CD14-positive monocyte (primary cell): ENCODE results near the gene BLOC1S4. TPM values are rescaled to one million over a fixed set of nuclear protein-coding genes. Genes with fewer than 3 reads are reported as not detected.
"Not testable (repeated sequence)": the region's sequence is repeated elsewhere in the genome, so short reads cannot be mapped to it uniquely, and the experiment has no call there.

Experiments used
- DNase-seq, 3 donors: peaks; one replicate each; pipeline ENCODE4 v3.0.0-alpha.2; 2011 to 2022
- H2AFZ ChIP-seq: 2 replicates; pipeline ENCODE4 v1.6.0; 2012; ENCODE audit warnings: mild to moderate bottlenecking, low read depth, low read length, inconsistent platforms; ENCODE audit not compliant: insufficient read depth, poor library complexity, severe bottlenecking
- H3K27ac ChIP-seq, 2 donors: 1 replicate in 1 of 2; 2 replicates in 1 of 2; pipeline ENCODE4 v1.5.1; 2012 to 2013; ENCODE audit warnings: low read length in 2 of 2, control low read depth in 1 of 2, inconsistent platforms in 1 of 2, low read depth in 1 of 2, mild to moderate bottlenecking in 1 of 2
- H3K27me3 ChIP-seq, 2 donors: one replicate each; pipeline versions ENCODE4 v1.6.0 to v1.6.1; 2011 to 2013; ENCODE audit warnings: low read length in 2 of 2; ENCODE audit not compliant: control insufficient read depth in 2 of 2, insufficient read depth in 2 of 2
- H3K36me3 ChIP-seq, 2 donors: replicated peaks in 1 of 2; 1 replicate in 1 of 2; 2 replicates in 1 of 2; pipeline versions ENCODE4 v1.5.1 to v1.6.1; 2012 to 2013; ENCODE audit warnings: low read length in 2 of 2, control low read depth in 1 of 2, inconsistent platforms in 1 of 2, mild to moderate bottlenecking in 1 of 2; ENCODE audit not compliant: insufficient read depth in 2 of 2, control insufficient read depth in 1 of 2
- H3K4me1 ChIP-seq, 2 donors: 1 replicate in 1 of 2; 2 replicates in 1 of 2; pipeline versions ENCODE4 v1.5.1 to v1.6.1; 2012 to 2013; ENCODE audit warnings: low read length in 2 of 2, control low read depth in 1 of 2, inconsistent platforms in 1 of 2, mild to moderate bottlenecking in 1 of 2, moderate library complexity in 1 of 2; ENCODE audit not compliant: insufficient read depth in 2 of 2, control insufficient read depth in 1 of 2
- H3K4me2 ChIP-seq: replicated peaks from 2 replicates; pipeline ENCODE3; 2012; ENCODE audit warnings: low read length, moderate library complexity, mild to moderate bottlenecking; ENCODE audit not compliant: poor library complexity, severe bottlenecking; ENCODE audit errors: extremely low read depth
- H3K4me3 ChIP-seq, 3 experiments: fragments of 200-600 bp in 1 of 3; sonication (generic) in 1 of 3; replicated peaks in 1 of 3; 1 replicate in 2 of 3; 2 replicates in 1 of 3; pipeline ENCODE4 v1.5.1; 2011 to 2013; ENCODE audit warnings: low read length in 3 of 3, mild to moderate bottlenecking in 3 of 3, control low read depth in 2 of 3, low read depth in 2 of 3, inconsistent platforms in 1 of 3, moderate library complexity in 1 of 3
- H3K79me2 ChIP-seq: 2 replicates; pipeline ENCODE4 v1.6.0; 2012; ENCODE audit warnings: mild to moderate bottlenecking, control low read depth, inconsistent platforms, low read length, moderate library complexity; ENCODE audit not compliant: insufficient read depth
- H3K9ac ChIP-seq: 2 replicates; pipeline ENCODE4 v1.6.0; 2017; ENCODE audit warnings: low read length, mild to moderate bottlenecking; ENCODE audit not compliant: insufficient read depth, poor library complexity, severe bottlenecking
- H3K9me3 ChIP-seq, 2 donors: replicated peaks in 1 of 2; 1 replicate in 1 of 2; 2 replicates in 1 of 2; pipeline versions ENCODE4 v1.5.1 to v1.6.1; 2012 to 2013; ENCODE audit warnings: low read length in 2 of 2, control low read depth in 1 of 2; ENCODE audit not compliant: control insufficient read depth in 1 of 2, insufficient read depth in 1 of 2
- H4K20me1 ChIP-seq: 2 replicates; pipeline ENCODE4 v1.6.0; 2012; ENCODE audit warnings: mild to moderate bottlenecking, low read length, control low read depth, moderate library complexity; ENCODE audit not compliant: insufficient read depth
- H3K27ac Mint-ChIP-seq, 7 donors: one replicate each; pipeline ENCODE4 v1.8.0; 2020; ENCODE audit warnings: mild to moderate bottlenecking in 7 of 7, mixed read lengths in 7 of 7, moderate library complexity in 6 of 7, inconsistent platforms in 2 of 7
- H3K27me3 Mint-ChIP-seq, 3 donors: one replicate each; pipeline ENCODE4 v1.8.0; 2021 to 2022; ENCODE audit warnings: low read depth in 3 of 3, mild to moderate bottlenecking in 3 of 3, mixed read lengths in 3 of 3, moderate library complexity in 3 of 3, inconsistent platforms in 1 of 3
- H3K36me3 Mint-ChIP-seq, 2 donors: one replicate each; pipeline ENCODE4 v1.8.0; 2020; ENCODE audit warnings: mixed read lengths in 2 of 2, inconsistent platforms in 1 of 2, mild to moderate bottlenecking in 1 of 2
- H3K4me1 Mint-ChIP-seq: one replicate; pipeline ENCODE4 v1.8.0; 2020; ENCODE audit warnings: mild to moderate bottlenecking, mixed read lengths
- H3K4me3 Mint-ChIP-seq, 2 donors: one replicate each; pipeline ENCODE4 v1.8.0; 2020; ENCODE audit warnings: mild to moderate bottlenecking in 2 of 2, mixed read lengths in 2 of 2, moderate library complexity in 1 of 2
- H3K9me3 Mint-ChIP-seq, 7 donors: one replicate each; pipeline ENCODE4 v1.8.0; 2020 to 2022; ENCODE audit warnings: mixed read lengths in 7 of 7, mild to moderate bottlenecking in 6 of 7, moderate library complexity in 6 of 7, inconsistent platforms in 2 of 7
- WGBS: methylation state at CpG from one replicate; pipeline ENCODE4 v1.1.5; 2013; ENCODE audit warnings: missing lambda C conversion rate; ENCODE audit not compliant: insufficient coverage; 5-methylcytosine and 5-hydroxymethylcytosine counted together
- intact Hi-C, 2 donors: fragments of 100-400 bp; cut with micrococcal nuclease; formaldehyde crosslinking; loops; one replicate each; pipeline versions ENCODE4 v1.15.0 to v1.15.1; 2023
- polyA plus RNA-seq, 3 donors: library from polyadenylated mRNA; depleted of rRNA in 1 of 3; unstranded in 2 of 3; stranded (reverse) in 1 of 3; fragments of 300-500 nt in 2 of 3; fragments of >200 nt in 1 of 3; fragmentation: Illumina TruSeq in 2 of 3; gene quantifications; 1 replicate in 2 of 3; 2 replicates in 1 of 3; pipeline ENCODE4 v1.2.3, GENCODE V29; 2012 to 2021
- TF ChIP-seq, protein P1 (sequence below): fragments of 200-600 bp; IDR thresholded peaks from one replicate; pipeline ENCODE4 v1.8.0; 2022; ENCODE audit warnings: antibody characterized with exemption, mild to moderate bottlenecking

Gene BLOC1S4
- polyA plus RNA-seq, 3 donors, result 6.7 to 30.9 (median 20.1) TPM

DNA sequence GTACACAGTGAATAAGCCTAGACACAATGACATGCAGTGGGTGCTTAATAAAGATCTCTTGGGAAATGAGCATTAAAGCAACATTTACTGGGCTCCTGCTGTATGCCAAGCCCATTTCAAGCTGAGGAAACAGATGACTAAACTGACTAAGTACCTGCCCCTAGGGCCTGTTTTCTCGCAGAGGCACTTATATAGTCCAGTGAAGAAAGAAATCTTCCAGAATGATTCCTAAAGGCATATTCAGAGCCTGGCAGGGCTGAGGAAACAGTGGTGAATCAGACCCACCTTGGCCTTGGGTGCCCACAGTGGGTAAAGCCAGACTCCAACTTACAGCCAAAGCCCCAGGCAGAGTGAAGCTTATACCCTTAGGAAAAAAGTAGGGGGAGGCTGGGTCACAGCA, 44.3 kb upstream of the BLOC1S4 start:
- Histone ChIP-seq H2AFZ (no peak overlapping the region), H3K4me1 (peaks cover 24 to 29% of the 10 kb centered on the region in 2 donors), H3K79me2 (peaks cover 22% of the 10 kb centered on the region), H3K27me3 (no peaks in the 10 kb centered on the region), H3K4me3 (no peak overlapping the region), H3K4me2 (no peak overlapping the region), H4K20me1 (peaks cover 2% of the 10 kb centered on the region), H3K9me3 (no peaks in the 10 kb centered on the region), H3K9ac (no peak overlapping the region), H3K27ac (no peak overlapping the region), H3K36me3 (peaks cover 0 to 8% of the 10 kb centered on the region in 2 donors)
- WGBS, result no CpG with 5 or more reads among the region's 1 CpG
- Mint-ChIP-seq H3K36me3 (peaks cover 9 to 15% of the 10 kb centered on the region in 2 donors), H3K27ac (no peak overlapping the region), H3K9me3 (peaks cover 0 to 7% (median 2%) of the 10 kb centered on the region in 7 donors), H3K4me3 (no peak overlapping the region), H3K4me1 (peaks cover 29% of the 10 kb centered on the region), H3K27me3 (peaks cover 2 to 13% (median 3%) of the 10 kb centered on the region in 3 donors)
- TF ChIP-seq, protein P1, sequence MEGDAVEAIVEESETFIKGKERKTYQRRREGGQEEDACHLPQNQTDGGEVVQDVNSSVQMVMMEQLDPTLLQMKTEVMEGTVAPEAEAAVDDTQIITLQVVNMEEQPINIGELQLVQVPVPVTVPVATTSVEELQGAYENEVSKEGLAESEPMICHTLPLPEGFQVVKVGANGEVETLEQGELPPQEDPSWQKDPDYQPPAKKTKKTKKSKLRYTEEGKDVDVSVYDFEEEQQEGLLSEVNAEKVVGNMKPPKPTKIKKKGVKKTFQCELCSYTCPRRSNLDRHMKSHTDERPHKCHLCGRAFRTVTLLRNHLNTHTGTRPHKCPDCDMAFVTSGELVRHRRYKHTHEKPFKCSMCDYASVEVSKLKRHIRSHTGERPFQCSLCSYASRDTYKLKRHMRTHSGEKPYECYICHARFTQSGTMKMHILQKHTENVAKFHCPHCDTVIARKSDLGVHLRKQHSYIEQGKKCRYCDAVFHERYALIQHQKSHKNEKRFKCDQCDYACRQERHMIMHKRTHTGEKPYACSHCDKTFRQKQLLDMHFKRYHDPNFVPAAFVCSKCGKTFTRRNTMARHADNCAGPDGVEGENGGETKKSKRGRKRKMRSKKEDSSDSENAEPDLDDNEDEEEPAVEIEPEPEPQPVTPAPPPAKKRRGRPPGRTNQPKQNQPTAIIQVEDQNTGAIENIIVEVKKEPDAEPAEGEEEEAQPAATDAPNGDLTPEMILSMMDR, result no peak
- DNase-seq, result no peak
- intact Hi-C loops, result no loop called here

DNA sequence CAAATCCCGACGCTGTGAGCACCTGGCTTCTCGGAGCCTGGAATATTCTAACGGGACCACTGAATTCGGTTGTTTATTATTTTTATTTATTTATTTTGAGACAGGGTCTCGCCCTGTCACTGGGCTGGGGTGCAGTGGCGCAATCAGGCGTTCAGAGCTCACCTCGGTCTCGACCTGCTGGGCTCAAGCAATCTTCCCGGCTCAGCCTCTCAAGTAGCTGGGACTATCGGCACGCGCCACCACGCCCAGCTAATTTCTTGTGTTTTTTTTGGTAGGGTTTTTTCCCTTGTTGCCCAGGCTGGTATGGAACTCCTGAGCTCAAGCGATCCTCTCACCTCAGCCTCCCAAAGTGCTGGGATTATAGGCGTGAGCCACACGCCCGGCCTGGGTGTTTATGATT, 43.8 kb upstream of the BLOC1S4 start:
- H3K27ac Mint-ChIP-seq, result no peak overlapping the region
- no peak overlapping the region for H3K4me3 Mint-ChIP-seq
- no peak overlapping the region for H3K27ac ChIP-seq

DNA sequence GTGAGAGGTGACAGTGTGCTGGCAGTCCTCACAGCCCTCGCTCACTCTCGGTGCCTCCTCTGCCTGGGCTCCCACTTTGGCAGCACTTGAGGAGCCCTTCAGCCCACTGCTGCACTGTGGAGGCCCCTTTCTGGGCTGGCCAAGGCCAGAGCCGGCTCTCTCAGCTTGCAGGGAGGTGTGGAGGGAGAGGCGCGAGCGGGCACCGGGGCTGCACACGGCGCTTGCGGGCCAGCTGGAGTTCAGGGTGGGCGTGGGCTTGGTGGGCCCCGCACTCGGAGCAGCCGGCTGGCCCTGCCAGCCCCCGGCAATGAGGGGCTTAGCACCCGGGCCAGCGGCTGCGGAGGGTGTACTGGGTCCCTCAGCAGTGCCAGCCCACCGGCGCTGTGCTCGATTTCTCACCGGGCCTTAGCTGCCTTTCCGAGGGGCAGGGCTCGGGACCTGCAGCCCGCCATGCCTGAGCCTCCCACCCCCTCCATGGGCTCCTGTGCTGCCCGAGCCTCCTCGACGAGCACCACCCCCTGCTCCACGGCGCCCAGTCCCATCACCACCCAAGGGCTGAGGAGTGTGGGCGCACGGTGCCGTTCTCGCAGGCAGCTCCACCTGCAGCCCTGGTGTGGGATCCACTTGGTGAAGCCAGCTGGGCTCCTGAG, 43.3 kb upstream of the BLOC1S4 start:
- Histone ChIP-seq H3K4me1 (peaks cover 32 to 37% of the 10 kb centered on the region in 2 donors), H3K79me2 (peaks cover 32% of the 10 kb centered on the region)
- Mint-ChIP-seq H3K27me3 (peaks cover 2 to 12% (median 3%) of the 10 kb centered on the region in 3 donors), H3K4me1 (peaks cover 39% of the 10 kb centered on the region), H3K36me3 (peaks cover 14 to 24% of the 10 kb centered on the region in 2 donors)
- DNase-seq, H3K9me3 ChIP-seq, H3K4me2 ChIP-seq, H3K36me3 ChIP-seq, H3K27ac ChIP-seq, H3K9ac ChIP-seq, H2AFZ ChIP-seq, H4K20me1 ChIP-seq, H3K27me3 ChIP-seq, H3K9me3 Mint-ChIP-seq, H3K4me3 Mint-ChIP-seq, H3K4me3 ChIP-seq, H3K27ac Mint-ChIP-seq: not testable (repeated sequence)
- 99% methylated on average over 21 of the region's 34 CpGs for WGBS
- intact Hi-C loops, result loop anchor here in 1 of 2 donors (1.0 kb wide), 2 partner anchors 32 to 38 kb away; partner anchors contain the start of gene MRFAP1

More for the DNA sequence above, 43.8 kb upstream of the BLOC1S4 start:
- peaks cover 29 to 34% of the 10 kb centered on the region in 2 donors for H3K4me1 ChIP-seq
- 96% methylated on average over 13 of the region's 19 CpGs for WGBS
- no peak overlapping the region for H3K9ac ChIP-seq
- H2AFZ ChIP-seq, result no peak overlapping the region
- Mint-ChIP-seq H3K27me3 (peaks cover 2 to 15% (median 3%) of the 10 kb centered on the region in 3 donors), H3K9me3 (peaks cover 0 to 6% (median 2%) of the 10 kb centered on the region in 7 donors), H3K4me1 (peaks cover 34% of the 10 kb centered on the region), H3K36me3 (peaks cover 10 to 18% of the 10 kb centered on the region in 2 donors)
- DNase-seq, result no peak
- intact Hi-C loops, result no loop called here
- H3K79me2 ChIP-seq, result peaks cover 26% of the 10 kb centered on the region
- TF ChIP-seq, protein P1, result no peak
- no peaks in the 10 kb centered on the region for H3K9me3 ChIP-seq
- no peaks in the 10 kb centered on the region for H3K27me3 ChIP-seq
- H4K20me1 ChIP-seq, result peaks cover 6% of the 10 kb centered on the region
- H3K4me2 ChIP-seq, result no peak overlapping the region
- peaks cover 0 to 8% of the 10 kb centered on the region in 2 donors for H3K36me3 ChIP-seq
- H3K4me3 ChIP-seq, result no peak overlapping the region
